HL-60 (cell line): ENCODE data around the gene AASDHPPT.

Source experiments
- DNase-seq, 2 experiments: peaks; one replicate each; pipeline ENCODE4 v3.0.0-alpha.2; 2010 to 2020; ENCODE audit warnings: low read depth in 1 of 2, low spot score in 1 of 2
- H3K27ac ChIP-seq: fragments of 250-450 bp; sonication (Bioruptor Pico); replicated peaks from 2 replicates; pipeline ENCODE4 v1.5.1; 2020; ENCODE audit warnings: mild to moderate bottlenecking, moderate library complexity
- H3K27me3 ChIP-seq: fragments of 250-450 bp; sonication (Bioruptor Pico); 2 replicates; pipeline ENCODE4 v1.5.1; 2021; ENCODE audit warnings: mild to moderate bottlenecking, moderate library complexity; ENCODE audit not compliant: insufficient read depth, poor library complexity, severe bottlenecking
- H3K4me3 ChIP-seq: replicated peaks from 2 replicates; pipeline ENCODE4 v1.5.1; 2011; ENCODE audit warnings: mild to moderate bottlenecking, control low read depth, low read length; ENCODE audit not compliant: insufficient read depth
- GABPA ChIP-seq: IDR thresholded peaks from 2 replicates; pipeline ENCODE4 v1.6.1; 2012; ENCODE audit warnings: low read depth
- POLR2AphosphoS5 ChIP-seq: IDR thresholded peaks from 2 replicates; pipeline ENCODE4 v1.6.1; 2012; ENCODE audit warnings: low read depth
- SPI1 ChIP-seq: IDR thresholded peaks from 2 replicates; pipeline ENCODE4 v1.6.1; 2012; ENCODE audit warnings: low read depth, mild to moderate bottlenecking, borderline replicate concordance
- TF ChIP-seq, protein P1 (sequence below): IDR thresholded peaks from 2 replicates; pipeline ENCODE4 v1.6.1; 2012; ENCODE audit warnings: low read depth; ENCODE audit not compliant: insufficient replicate concordance
- TF ChIP-seq, protein P2 (sequence below): IDR thresholded peaks from one replicate; pipeline ENCODE4 v1.5.1; 2011; ENCODE audit warnings: low read length, control low read depth, inconsistent platforms; ENCODE audit not compliant: insufficient read depth

AASDHPPT gene

DNA sequence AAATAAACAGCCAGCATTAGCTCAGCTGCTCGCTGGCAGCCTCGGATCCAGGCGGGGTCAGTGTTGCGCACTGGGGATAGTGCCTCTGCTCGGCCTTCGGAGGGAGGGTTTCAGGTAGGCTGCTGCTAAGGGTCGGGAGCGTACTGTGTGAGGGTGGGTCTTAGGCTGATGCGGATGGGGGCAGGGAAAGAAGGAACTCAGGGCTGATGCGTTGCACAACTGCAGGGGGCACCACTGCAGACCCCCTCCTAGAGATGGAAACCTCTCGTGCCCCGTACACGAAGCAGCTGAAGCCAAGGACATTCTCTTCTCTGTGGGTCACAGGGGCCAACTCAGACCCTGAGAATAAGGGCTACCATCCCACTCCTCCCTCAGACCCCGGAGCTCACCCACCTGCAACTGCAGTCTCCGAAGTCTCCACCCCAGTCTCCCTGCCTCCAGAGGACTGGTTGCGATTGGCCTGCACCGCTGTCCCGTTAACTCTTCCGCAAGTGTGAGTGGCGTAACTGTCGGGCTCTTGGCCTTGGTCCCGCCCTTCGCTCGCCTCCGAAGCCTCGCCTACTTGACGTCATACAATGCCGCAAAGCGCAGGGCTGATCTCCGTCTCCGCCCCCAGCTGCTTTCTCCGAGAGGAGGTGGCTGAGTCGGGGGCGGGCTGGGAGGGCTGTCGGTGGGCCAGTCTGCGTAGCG lies 398 bp upstream of the AASDHPPT start, which contains the start of gene KBTBD3:
TSS of gene KBTBD3 (minus strand) at position 429 of the 690 bp plus-strand sequence. CDS start 18,250 bp downstream, outside the sequence.
- Histone ChIP-seq H3K4me3 (peak within 1 kb of the TSS; percentile 97), H3K27me3 (no peaks in the 10 kb centered on the region), H3K27ac (peak within 1 kb of the TSS; percentile 92)
- TF ChIP-seq, protein P1, sequence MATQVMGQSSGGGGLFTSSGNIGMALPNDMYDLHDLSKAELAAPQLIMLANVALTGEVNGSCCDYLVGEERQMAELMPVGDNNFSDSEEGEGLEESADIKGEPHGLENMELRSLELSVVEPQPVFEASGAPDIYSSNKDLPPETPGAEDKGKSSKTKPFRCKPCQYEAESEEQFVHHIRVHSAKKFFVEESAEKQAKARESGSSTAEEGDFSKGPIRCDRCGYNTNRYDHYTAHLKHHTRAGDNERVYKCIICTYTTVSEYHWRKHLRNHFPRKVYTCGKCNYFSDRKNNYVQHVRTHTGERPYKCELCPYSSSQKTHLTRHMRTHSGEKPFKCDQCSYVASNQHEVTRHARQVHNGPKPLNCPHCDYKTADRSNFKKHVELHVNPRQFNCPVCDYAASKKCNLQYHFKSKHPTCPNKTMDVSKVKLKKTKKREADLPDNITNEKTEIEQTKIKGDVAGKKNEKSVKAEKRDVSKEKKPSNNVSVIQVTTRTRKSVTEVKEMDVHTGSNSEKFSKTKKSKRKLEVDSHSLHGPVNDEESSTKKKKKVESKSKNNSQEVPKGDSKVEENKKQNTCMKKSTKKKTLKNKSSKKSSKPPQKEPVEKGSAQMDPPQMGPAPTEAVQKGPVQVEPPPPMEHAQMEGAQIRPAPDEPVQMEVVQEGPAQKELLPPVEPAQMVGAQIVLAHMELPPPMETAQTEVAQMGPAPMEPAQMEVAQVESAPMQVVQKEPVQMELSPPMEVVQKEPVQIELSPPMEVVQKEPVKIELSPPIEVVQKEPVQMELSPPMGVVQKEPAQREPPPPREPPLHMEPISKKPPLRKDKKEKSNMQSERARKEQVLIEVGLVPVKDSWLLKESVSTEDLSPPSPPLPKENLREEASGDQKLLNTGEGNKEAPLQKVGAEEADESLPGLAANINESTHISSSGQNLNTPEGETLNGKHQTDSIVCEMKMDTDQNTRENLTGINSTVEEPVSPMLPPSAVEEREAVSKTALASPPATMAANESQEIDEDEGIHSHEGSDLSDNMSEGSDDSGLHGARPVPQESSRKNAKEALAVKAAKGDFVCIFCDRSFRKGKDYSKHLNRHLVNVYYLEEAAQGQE: no peak
- no peak for TF ChIP-seq GABPA
- TF ChIP-seq SPI1: no peak
- peak; percentile 39; the same call in 1 of the 2 replicates for TF ChIP-seq POLR2AphosphoS5
- TF ChIP-seq, protein P2, sequence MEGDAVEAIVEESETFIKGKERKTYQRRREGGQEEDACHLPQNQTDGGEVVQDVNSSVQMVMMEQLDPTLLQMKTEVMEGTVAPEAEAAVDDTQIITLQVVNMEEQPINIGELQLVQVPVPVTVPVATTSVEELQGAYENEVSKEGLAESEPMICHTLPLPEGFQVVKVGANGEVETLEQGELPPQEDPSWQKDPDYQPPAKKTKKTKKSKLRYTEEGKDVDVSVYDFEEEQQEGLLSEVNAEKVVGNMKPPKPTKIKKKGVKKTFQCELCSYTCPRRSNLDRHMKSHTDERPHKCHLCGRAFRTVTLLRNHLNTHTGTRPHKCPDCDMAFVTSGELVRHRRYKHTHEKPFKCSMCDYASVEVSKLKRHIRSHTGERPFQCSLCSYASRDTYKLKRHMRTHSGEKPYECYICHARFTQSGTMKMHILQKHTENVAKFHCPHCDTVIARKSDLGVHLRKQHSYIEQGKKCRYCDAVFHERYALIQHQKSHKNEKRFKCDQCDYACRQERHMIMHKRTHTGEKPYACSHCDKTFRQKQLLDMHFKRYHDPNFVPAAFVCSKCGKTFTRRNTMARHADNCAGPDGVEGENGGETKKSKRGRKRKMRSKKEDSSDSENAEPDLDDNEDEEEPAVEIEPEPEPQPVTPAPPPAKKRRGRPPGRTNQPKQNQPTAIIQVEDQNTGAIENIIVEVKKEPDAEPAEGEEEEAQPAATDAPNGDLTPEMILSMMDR: peak; percentile 21
- DNase-seq: peak; percentile 96 to 99

DNA sequence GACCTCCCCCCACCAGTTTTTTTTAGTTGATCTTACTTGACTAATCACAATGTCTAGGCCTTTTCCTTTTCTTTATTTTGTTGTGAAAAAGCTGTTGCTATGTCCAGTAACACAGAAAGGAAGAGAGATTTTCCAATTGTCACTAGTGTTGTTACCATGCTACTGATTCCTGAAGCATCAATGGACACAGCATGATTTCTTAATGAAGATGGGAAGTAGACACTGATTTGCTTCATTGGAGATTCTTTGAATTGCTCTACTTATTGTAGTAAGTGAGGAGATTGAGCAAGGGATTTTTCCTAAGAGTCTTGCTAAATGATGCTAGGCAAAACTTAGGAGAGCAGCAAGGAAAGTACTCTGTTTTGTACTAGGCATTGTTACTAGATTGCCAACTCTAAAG lies 4.6 kb downstream of the AASDHPPT start:
- no peaks in the 10 kb centered on the region for H3K27me3 ChIP-seq
- H3K4me3 ChIP-seq: no peak overlapping the region
- TF ChIP-seq SPI1 (no peak), POLR2AphosphoS5 (no peak), GABPA (no peak)
- TF ChIP-seq, protein P1: no peak
- TF ChIP-seq, protein P2: no peak

DNA sequence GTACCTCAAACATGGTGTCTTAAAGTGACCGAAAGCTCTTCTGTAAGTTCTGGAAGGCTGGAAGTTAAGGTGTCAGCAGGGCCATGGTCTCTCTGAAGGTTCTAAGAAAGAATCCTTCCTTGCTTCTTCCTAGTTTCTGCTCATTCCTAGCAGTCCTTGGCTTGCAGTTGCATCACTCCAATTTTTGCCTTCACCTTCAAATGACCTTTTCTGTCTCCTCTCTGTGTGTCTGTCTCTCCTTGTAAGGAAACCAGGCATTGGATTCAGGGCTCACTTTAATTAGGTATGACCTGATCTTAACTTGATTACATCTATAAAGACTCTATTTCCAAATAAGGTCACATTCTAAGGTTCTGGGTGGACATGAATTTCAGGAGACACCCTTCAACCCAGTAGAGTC lies 8.7 kb downstream of the AASDHPPT start:
- TF ChIP-seq POLR2AphosphoS5 (no peak), SPI1 (no peak), GABPA (no peak)
- TF ChIP-seq, protein P2: no peak
- TF ChIP-seq, protein P1: no peak
- DNase-seq: no peak
- no peak overlapping the region for H3K4me3 ChIP-seq
- H3K27ac ChIP-seq: no peak overlapping the region
- no peaks in the 10 kb centered on the region for H3K27me3 ChIP-seq

More for the DNA sequence above, 4.6 kb downstream of the AASDHPPT start:
- DNase-seq: no peak
- no peak overlapping the region for H3K27ac ChIP-seq
